Activated T-cell treated with anti-CD3 and anti-CD28 coated beads for 48 hours (primary cell): ENCODE data around the gene BAIAP3.
A peak's percentile ranks its signal among the peaks of the same experiment; 100 is the strongest.

Source experiments
- DNase-seq: peaks from one replicate; pipeline ENCODE4 v3.0.0-alpha.2; 2020; ENCODE audit warnings: low read depth

BAIAP3 gene

GRCh38 chr16:1332618-1333148 is 762 bp upstream of the BAIAP3 start:
- DNase-seq = no peak

GRCh38 chr16:1333854-1334700 is 632 bp downstream of the BAIAP3 start:
- no peak for DNase-seq

- no peak for DNase-seq
Observed at GRCh38 chr16:1334739-1335138, 1.3 kb downstream of the BAIAP3 start.

- no peak for DNase-seq
Observed at GRCh38 chr16:1335211-1335971, 1.9 kb downstream of the BAIAP3 start.

- no peak for DNase-seq
Observed at GRCh38 chr16:1335996-1336395, 2.6 kb downstream of the BAIAP3 start.

- no peak for DNase-seq
Observed at GRCh38 chr16:1336619-1337018, 3.2 kb downstream of the BAIAP3 start.

- no peak for DNase-seq
Observed at GRCh38 chr16:1337486-1337885, 4.0 kb downstream of the BAIAP3 start.

- DNase-seq = no peak
Observed at GRCh38 chr16:1338119-1338730, 4.8 kb downstream of the BAIAP3 start.

GRCh38 chr16:1338855-1339675 is 5.6 kb downstream of the BAIAP3 start:
- no peak for DNase-seq

- DNase-seq = no peak
Observed at GRCh38 chr16:1340730-1341494, 7.5 kb downstream of the BAIAP3 start.

GRCh38 chr16:1341495-1342420 is 8.3 kb downstream of the BAIAP3 start:
- DNase-seq = no peak

- DNase-seq = peak; percentile 88
Observed at GRCh38 chr16:1342526-1343427, 9.3 kb downstream of the BAIAP3 start.

- no peak for DNase-seq
Observed at GRCh38 chr16:1343428-1344242, 10.2 kb downstream of the BAIAP3 start.

GRCh38 chr16:1344499-1344898 is 11.1 kb downstream of the BAIAP3 start:
- no peak for DNase-seq

- no peak for DNase-seq
Observed at GRCh38 chr16:1345087-1345486, 11.6 kb downstream of the BAIAP3 start.

GRCh38 chr16:1345651-1346421 is 12.4 kb downstream of the BAIAP3 start:
- no peak for DNase-seq
